ENCODE data around the gene RASSF3.
"Not testable (repeated sequence)": the region's sequence is repeated elsewhere in the genome, so short reads cannot be mapped to it uniquely, and the experiment has no call there.

Gene RASSF3, protein sequence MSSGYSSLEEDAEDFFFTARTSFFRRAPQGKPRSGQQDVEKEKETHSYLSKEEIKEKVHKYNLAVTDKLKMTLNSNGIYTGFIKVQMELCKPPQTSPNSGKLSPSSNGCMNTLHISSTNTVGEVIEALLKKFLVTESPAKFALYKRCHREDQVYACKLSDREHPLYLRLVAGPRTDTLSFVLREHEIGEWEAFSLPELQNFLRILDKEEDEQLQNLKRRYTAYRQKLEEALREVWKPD

DNA sequence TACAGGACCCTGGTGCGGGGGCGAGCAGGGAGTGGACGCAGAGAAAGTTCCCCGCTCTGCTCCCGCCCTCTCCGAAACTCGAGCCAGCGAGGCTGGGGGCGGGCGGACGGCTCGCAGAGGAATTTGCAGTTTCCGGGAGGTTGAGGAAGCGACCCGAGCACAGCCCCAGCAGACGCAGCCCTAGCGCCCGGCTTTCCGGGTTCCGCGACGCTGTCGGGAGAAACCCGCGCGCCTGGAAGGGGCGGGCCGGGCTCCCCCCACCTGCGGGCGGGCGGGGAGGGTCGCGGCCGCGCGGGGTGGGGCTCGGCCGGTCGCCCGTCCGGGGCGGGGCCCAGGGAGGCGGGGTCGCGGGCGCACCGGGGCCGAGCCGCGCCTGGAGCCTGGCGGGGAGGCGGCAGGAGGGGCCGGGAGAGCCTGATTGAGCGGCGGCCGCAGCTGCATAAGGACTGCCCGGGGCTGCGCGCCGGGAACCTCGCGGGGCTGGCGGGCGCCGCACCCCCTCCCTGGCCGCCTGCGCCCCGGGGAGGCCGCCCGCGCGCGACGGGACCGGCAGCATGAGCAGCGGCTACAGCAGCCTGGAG, at the start of gene RASSF3:
TSS of gene RASSF3 (plus strand) at position 417 of the 581 bp plus-strand sequence. CDS start at position 555, 138 bp downstream.
- peak; percentile 83 for DNase-seq (ENCODE audit: low spot score)

DNA sequence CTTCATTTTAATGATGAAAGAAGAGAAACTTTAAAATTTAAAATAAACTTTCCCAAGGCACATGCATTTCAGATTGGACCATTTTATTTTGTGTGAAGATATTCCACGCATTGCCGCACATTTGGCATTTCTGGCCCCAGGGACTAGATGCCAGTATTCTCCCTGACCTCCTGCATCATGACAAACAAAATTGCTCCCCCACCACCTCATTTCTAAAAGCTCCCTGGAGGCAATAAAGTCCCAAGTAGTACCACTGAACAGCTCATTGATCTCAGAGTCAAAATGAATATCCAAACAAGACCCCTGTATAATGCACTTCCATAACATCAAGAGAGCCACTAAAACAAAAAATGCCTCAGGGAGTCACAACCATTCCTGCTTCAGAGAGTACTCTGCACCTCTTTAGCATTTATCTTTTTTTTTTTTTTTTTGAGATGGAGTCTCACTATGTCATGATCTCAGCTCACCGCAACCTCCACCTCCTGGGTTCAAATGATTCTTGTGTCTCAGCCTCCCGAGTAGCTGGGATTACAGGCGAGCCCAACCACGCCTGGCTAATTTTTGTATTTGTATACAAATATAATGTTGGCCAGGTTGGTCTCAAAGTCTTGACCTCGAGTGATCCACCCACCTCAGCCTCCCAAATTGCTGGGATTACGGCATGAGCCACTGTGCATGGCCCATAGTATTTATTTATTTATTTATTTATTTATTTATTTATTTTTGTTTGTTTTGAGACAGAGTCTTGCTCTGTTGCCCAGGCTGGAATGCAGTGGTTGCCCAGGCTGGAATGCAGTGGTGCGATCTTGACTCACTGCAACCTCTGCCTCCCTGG, 48.8 kb upstream of the RASSF3 start:
- DNase-seq (ENCODE audit: low spot score) = no peak

DNA sequence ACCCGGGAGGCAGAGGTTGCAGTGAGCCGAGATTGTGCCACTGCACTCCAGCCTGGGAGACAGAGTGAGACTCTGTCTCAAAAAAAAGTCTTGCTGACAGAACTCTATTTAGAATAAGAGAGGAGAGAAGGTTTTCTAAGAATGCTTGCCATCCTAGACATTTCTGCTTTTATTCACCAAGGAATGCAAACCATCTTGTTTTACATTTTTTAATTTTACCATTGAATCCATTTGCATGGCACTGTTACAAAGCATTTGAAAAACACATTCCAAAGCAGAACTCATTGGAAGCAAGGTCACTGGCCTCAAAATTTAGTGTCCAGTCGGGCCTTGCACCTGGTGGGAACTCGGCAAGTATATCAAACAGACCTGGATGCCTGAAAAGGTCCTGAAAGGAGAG, 44.2 kb upstream of the RASSF3 start:
- DNase-seq (ENCODE audit: low spot score) = no peak

DNA sequence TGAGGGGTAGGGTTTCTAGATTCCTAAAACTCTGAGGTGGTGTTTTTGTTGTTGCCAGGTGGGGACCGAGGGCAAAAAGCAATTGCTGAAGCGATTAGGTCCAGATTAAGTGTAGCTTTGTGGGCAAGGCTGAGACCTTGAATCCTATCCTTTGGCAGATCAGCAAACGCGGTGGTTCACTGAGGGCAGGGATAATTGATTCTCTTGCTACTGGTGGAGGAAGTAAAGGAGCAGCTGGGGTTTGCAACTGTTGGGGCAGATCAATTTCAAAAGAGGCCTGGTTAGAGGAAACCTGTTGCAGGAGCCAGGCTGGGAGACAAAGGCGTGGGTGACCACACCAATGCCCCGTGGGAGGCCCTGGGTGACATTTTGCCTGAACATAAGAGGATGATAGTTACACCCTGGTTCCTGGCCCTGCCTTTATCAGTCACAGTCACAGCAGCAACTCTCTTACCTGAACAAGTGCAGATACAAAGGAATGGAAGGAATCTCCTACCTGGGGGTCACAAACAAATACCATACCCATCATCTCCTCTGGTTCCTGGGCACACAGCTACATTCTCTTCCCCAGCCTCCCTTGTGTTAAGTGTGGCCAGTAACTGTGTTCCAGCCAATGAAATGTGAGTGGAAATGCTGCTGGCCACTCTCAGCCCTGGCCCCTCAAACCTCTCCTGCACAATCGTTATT, 43.3 kb upstream of the RASSF3 start:
- no peak for DNase-seq (ENCODE audit: low spot score)

DNA sequence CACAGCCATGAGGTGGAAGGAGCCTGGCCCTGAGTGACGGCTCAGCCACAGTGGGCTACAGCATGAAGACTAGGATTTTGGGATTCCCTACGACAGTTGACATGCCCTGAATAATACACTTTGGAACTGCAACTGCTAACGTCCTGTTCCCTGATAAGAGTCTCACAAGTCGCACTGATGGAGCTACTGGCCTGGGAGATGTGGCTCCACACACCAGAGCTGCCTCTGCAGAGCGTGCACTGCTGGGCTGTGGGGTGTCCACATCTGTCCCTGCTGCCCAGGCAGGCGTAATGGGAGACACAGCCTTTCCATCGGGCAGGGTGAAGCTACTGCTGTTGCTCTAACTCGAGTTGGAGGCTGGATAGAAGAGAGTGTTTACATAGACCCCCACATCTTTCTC, 42.7 kb upstream of the RASSF3 start:
- DNase-seq (ENCODE audit: low spot score) = no peak

DNA sequence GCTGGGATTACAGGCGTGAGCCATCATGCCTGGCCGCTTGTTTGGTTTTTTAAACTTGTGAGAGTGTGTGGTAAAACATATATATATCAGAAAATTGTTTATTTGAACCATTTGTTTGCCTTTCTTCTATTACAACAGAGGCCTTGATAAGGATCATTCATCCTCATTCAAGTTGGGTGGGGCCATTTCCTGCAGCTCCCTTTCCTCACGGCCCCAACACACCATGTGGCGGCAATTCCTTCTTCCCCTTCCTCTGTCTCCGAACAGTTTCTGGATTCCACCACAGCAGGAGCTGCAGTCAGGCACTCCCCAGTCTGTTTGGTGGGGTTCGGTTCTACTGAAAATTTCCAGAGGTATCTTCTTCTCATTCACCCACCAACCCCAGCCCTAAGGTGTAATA, 42.0 kb upstream of the RASSF3 start:
- DNase-seq (ENCODE audit: low spot score) = no peak

DNA sequence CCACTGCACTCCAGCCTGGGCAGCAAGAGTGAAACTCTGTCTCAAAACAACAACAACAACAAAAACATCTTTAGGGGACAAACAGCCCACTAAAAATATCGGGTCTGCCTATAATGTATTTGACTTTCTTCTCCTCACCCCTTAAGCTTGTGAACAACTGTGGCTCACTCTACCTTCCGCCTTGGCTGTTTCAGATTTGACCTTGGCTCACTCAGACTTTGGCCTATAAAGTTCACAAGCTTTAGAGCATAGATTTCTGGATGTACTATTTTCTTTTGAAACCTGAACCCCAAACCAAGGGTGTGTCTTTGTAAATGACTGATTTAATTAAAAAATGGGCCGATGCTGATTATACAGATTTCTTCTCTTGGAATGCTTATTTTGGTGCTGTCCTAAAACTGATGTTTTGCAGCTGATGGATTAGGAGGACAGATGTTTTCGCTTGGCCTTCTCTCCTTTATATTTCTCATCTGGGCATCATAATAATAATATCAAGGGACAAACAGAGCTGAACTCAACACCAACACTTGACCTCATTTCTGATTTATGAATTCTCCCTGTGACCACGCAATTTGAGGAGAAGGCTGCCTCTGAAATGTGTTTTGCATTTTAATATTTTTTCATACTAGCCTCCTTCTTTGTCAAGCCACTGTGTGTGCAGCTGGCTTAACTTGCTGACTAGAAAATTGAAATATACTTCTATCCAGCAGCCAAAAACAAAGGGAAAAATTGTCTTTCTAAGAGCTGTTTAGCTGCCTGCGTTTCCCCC, 40.2 kb upstream of the RASSF3 start:
- DNase-seq (ENCODE audit: low spot score) = no peak

DNA sequence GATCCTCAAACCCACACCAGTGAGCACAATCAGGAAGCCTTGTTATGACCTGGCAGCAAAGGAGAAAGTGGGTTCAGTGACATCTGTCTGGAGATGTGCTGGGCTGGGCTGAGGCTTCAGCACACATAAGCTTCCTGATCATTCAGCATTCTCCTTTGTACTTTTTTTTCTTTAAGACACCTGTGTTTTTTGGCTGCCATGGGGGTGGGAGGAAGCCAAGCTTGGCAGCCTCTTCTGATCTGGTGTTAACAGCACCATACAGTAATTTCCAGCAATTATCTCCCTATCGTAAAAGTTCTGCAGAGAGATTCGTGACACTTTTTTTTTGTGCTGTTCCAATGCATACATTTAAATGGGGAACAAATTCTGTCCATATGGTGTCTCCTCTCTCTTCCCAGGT, 38.9 kb upstream of the RASSF3 start:
- no peak for DNase-seq (ENCODE audit: low spot score)

DNA sequence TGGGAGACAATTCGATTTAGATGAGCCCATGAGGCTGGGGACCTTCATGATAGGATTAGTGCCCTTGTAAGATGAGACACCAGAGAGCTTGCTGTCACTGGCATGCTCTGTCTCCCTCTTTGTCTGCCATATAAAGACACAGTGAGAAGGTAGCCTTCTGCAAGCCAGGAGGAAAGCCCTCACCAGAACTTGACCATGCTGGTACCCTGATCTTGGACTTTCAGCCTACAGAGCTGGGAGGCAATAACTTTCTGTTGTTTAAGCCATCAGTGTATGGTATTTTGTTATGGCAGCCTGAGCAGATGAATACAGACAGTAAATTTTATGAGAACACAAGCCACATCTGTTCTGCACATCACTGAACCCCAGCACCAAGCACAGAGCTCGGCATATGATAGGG, 38.1 kb upstream of the RASSF3 start:
- DNase-seq (ENCODE audit: low spot score) = no peak

DNA sequence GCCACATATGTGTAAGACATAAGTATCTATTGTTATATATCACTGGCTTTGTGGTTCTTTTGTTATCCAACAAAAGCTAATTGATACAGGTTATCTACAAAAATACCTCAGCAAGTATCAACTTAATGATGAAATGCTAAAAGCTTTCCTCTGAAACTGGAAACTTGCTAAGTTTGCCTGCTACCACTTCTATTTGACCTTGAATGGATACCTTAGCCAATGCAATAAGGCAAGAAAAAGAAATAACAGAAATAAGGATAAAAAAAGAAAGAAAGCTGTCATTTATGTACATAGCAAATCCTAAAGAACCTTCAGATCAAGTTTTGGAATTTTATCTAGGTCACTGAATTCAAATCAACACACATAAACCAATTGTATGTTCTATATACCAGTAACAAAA, 35.5 kb upstream of the RASSF3 start:
- no peak for DNase-seq (ENCODE audit: low spot score)

DNA sequence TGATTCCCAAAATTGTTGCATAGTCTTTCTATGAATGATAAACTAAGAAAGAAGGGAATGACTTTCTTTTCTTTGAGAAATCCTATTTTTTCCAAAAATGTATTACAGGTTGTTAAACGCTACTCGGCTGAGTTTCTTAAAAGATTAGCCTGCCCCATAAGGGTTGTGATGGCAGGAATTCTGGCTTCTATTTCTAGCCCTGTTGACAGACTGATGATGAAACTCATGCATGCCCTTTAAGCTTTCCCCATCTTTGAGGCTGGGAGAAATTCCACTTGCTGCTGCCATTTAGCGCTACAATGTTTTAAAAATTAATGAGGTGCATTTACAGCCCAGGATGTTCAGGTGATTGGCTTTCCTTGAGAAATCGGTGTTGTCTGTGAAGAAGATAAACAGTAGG, 33.2 kb upstream of the RASSF3 start:
- no peak for DNase-seq (ENCODE audit: low spot score)

DNA sequence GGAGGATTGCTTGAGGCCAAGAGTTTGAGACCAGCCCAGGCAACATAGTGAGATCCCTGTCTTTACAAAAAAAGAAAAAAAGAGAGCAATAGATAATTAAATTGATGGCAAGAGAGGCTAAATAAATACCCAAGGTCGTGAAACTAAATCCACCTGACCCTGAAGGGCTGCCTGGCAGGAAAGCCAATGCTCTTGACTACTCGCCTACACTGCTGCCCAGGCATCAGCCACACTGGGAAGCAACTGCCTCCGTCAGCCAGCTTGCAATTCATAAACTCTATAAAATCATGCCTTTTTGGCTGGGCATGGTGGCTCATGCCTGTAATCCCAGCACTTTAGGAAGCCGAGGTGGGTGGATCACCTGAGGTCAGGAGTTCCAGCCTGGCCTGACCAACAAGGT, 31.7 kb upstream of the RASSF3 start:
- no peak for DNase-seq (ENCODE audit: low spot score)

DNA sequence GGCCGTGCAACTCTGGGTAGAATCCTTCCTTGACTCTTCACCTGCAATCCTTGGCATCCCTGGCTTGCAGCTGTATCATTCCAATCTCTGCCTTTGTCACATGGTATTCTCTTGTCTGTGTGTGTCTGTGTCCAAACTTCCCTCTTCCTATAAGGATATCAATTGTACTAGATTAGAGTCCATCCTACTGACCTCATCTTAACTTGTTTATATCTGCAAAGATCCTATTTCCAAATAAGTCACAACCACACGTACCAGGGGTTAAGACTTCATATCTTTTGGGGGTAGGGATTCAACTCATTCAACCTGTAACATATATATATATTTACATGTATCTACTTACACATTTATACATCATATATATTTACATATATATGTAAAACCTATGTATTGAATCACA, 29.6 kb upstream of the RASSF3 start:
- no peak for DNase-seq (ENCODE audit: low spot score)

DNA sequence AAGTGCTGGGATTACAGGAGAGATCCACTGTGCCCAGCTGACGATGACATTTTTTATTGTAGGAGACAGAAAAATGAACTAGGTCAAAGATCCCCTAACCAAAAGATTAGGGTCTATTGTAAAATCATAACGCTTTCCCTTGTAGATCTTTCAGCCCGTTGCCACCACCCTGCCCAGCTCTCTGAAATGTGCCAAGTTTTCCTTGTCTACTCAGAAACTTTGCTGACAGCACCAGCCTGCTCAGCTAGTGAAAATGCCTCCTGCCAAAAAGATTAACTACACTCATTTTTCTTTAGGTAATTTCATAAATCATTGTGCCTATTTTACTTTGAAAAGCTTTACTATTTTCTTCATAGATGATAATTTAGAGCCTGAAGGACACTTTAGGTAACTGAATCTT, 28.2 kb upstream of the RASSF3 start:
- DNase-seq (ENCODE audit: low spot score) = no peak

DNA sequence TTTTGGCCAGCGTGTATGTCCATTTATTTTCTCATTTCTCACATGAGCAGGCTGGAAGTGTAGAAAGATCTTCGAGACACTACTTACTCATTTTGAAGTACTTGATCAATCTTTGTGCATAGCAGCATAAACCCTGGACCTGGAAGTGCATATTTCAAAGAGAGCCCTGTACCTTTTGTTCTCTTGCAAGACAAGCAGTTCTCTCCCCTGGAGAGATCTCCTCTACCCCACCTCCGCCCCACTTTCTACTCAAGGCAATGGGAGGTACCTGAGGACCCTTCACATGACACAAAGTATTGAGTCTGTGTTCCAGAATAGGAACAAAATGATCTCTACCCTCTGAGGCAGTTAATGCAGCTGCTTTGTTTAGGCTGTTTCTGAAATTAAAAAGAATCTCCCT, 27.4 kb upstream of the RASSF3 start:
- no peak for DNase-seq (ENCODE audit: low spot score)

DNA sequence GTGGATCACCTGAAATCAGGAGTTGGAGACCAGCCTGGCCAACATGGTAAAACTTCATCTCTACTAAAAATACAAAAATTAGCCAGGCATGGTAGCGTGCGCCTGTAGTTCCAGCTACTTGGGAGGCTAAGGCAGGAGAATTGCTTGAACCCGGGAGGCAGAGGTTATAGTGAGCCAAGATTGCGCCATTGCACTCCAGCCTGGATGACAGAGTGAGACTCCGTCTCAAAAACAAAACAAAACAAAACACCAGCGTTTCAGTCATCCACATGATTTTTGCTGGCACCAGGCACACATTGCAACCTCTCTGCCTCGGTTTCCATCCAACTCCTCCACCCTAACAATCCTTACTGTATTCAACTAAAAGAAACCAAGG, 26.9 kb upstream of the RASSF3 start:
- not testable (repeated sequence) for DNase-seq (ENCODE audit: low spot score)

DNA sequence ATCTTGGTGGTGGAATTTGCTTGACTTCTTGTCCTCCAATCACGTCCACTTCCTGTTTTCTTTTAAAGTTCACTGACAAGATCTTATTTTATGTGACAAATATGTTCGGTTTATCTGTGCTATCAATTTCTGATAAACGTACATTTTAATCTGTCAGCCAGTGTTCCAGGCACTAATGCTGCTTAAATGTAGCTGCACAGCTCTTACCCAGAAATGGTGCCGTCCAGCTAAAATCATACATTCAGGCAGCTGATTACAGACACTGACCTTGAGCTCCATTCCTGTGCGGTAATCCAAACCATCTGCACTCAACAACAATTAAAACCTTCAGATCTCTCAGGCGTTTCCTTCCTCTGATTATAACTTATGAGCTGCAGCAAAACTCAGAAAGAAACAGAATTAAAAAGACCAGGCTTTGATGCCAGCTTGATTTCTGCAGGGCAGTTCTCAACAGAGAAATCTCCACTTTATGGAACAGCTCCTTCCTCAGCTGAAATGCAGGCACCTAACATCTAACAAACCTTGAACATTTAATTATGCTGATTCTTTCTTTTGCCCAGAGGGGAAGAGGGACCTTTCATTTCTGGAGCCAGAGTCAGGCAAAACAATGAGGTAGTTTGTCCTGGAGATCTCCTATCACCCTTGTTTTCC, 26.4 kb upstream of the RASSF3 start:
- DNase-seq (ENCODE audit: low spot score) = no peak

DNA sequence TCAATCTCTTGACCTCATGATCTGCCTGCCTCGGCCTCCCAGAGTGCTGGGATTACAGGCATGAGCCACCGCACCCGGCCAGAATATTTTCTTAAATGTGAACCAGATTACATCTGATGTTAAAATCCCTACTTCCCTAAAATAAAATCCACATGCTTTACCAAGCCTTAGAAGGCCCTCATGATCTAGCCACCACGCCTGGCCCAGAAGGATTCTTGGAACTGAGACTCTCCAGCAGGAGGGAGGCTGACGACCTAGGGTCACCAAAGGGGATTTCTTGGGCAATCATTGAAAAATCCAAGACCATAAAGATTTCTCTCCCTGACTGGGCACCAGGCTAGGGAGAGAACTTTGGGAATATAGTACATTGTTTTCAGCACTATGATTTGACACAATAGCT, 25.2 kb upstream of the RASSF3 start:
- no peak for DNase-seq (ENCODE audit: low spot score)

DNA sequence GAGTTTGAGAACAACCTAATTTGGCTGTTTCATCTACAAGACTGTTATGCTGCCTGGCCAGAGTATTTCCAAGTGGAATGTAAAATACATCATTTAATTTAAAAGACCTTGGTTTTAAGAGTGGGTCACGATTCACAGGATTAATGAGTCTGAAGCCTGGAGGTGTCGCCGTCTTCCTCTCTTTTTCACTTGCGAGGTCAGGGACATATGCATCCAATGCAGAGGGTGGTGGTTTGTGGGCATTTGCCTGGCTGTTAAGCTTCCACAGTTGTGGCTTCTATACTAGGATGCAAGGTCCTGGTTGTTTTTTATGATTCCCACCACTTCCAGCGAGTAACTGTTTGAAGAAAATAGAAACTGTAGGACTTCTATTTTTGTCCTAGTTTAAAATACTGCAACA, 22.8 kb upstream of the RASSF3 start:
- no peak for DNase-seq (ENCODE audit: low spot score)

DNA sequence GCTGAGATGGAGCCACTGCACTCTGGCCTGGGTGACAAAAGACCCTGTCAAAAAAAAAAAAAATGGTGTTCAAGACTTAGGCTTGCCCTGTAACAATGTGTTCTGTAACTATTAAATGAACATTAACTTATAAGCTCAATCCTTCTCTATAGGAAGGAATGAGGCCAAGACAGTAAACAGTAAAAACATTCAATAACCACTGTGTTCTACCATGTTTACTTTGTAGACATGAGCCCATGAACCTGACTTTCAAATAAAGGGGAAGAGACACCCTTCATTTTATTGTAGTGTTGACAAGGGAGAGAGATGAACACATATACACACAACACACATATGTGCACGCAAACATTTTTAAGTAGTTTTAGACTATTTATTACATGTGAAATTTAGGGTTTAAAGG, 20.1 kb upstream of the RASSF3 start:
- DNase-seq (ENCODE audit: low spot score) = no peak

Data from germinal center (tissue), 1 donor.